B cell (primary cell): Measurements from ENCODE around the gene ACTL6B. TPM values are rescaled to one million over a fixed set of nuclear protein-coding genes. Genes with fewer than 3 reads are reported as not detected.

ENCODE experiments used
- ATAC-seq: fragments of 200-7000 bp; cut with Tn5 transposase; one replicate; pipeline ENCODE4 v1.10.0; 2021; ENCODE audit warnings: low read depth, mild to moderate bottlenecking, moderate number of reproducible peaks, moderate library complexity
- CTCF ChIA-PET: fragments of 350-600 bp; sonication (Branson Sonifier 250); formaldehyde crosslinking; loops from one replicate; lab custom pipeline; 2021; ENCODE audit warnings: antibody characterized with exemption, inconsistent platforms; lab: Charles Lee
- POLR2A ChIA-PET: fragments of 350-600 bp; sonication (Branson Sonifier 250); formaldehyde crosslinking; loops from one replicate; lab custom pipeline; 2021; ENCODE audit warnings: antibody characterized with exemption; lab: Charles Lee
- DNase-seq: peaks from one replicate; pipeline ENCODE4 v3.0.0; 2013
- H2AFZ ChIP-seq: 2 replicates; pipeline ENCODE4 v1.6.1; 2012; ENCODE audit warnings: mild to moderate bottlenecking, low read depth, low read length; ENCODE audit not compliant: insufficient read depth, poor library complexity, severe bottlenecking
- H3K27ac ChIP-seq, 2 donors: 1 replicate in 1 of 2; 2 replicates in 1 of 2; pipeline ENCODE4 v1.5.1; 2012 to 2013; ENCODE audit warnings: low read length in 2 of 2, mild to moderate bottlenecking in 2 of 2, moderate library complexity in 1 of 2
- H3K27me3 ChIP-seq, 4 experiments: fragments of 200-600 bp in 1 of 4; sonication (generic) in 1 of 4; replicated peaks in 1 of 4; 1 replicate in 2 of 4; 2 replicates in 2 of 4; pipeline versions ENCODE4 v1.6.1 to v1.7.0; 2013 to 2016; ENCODE audit warnings: low read length in 3 of 4, mild to moderate bottlenecking in 2 of 4, mixed read lengths in 1 of 4, moderate library complexity in 1 of 4; ENCODE audit not compliant: insufficient read depth in 4 of 4, control insufficient read depth in 3 of 4; ENCODE audit errors: control extremely low read depth in 1 of 4
- H3K36me3 ChIP-seq, 2 experiments: replicated peaks in 1 of 2; 1 replicate in 1 of 2; 2 replicates in 1 of 2; pipeline versions ENCODE4 v1.6.1 to v1.7.1; 2013; ENCODE audit warnings: low read length in 1 of 2; ENCODE audit not compliant: insufficient read depth in 2 of 2, control insufficient read depth in 1 of 2; ENCODE audit errors: control extremely low read depth in 1 of 2, extremely low read depth in 1 of 2
- H3K4me1 ChIP-seq, 2 donors: fragments of 200-600 bp in 1 of 2; sonication (generic) in 1 of 2; 1 replicate in 1 of 2; 2 replicates in 1 of 2; pipeline versions ENCODE4 v1.5.1 to v1.6.1; 2013 to 2017; ENCODE audit warnings: low read length in 2 of 2; ENCODE audit not compliant: control insufficient read depth in 2 of 2, insufficient read depth in 2 of 2
- H3K4me2 ChIP-seq: replicated peaks from 2 replicates; pipeline ENCODE3; 2012; ENCODE audit warnings: mild to moderate bottlenecking, low read depth, low read length; ENCODE audit not compliant: poor library complexity, severe bottlenecking
- H3K4me3 ChIP-seq, 5 experiments: fragments of 200-600 bp in 1 of 5; sonication (generic) in 1 of 5; 1 replicate in 3 of 5; 2 replicates in 2 of 5; pipeline versions ENCODE4 v1.5.1 to v1.7.0; 2011 to 2016; ENCODE audit warnings: low read length in 4 of 5, mild to moderate bottlenecking in 4 of 5, low read depth in 2 of 5, control low read depth in 1 of 5, moderate library complexity in 1 of 5; ENCODE audit not compliant: insufficient read depth in 1 of 5; ENCODE audit errors: control extremely low read depth in 1 of 5, extremely low read depth in 1 of 5
- H3K79me2 ChIP-seq: fragments of 200-600 bp; sonication (generic); one replicate; pipeline ENCODE4 v1.6.0; 2016; ENCODE audit warnings: low read length; ENCODE audit not compliant: control insufficient read depth, insufficient read depth
- H3K9ac ChIP-seq: fragments of 200-600 bp; sonication (generic); 2 replicates; pipeline ENCODE4 v1.6.1; 2017; ENCODE audit warnings: mild to moderate bottlenecking, low read length, moderate library complexity
- H3K9me3 ChIP-seq, 3 donors: one replicate each; pipeline versions ENCODE4 v1.6.1 to v1.7.1; 2013; ENCODE audit warnings: low read length in 2 of 3; ENCODE audit not compliant: control insufficient read depth in 2 of 3, insufficient read depth in 1 of 3; ENCODE audit errors: control extremely low read depth in 1 of 3
- H4K20me1 ChIP-seq: 2 replicates; pipeline ENCODE4 v1.6.0; 2012; ENCODE audit warnings: mild to moderate bottlenecking, low read length; ENCODE audit not compliant: insufficient read depth, control insufficient read depth, poor library complexity, severe bottlenecking
- H3K27ac Mint-ChIP-seq: one replicate; pipeline ENCODE4 v1.8.0; 2021; ENCODE audit warnings: mixed read lengths
- H3K27me3 Mint-ChIP-seq: one replicate; pipeline ENCODE4 v1.8.0; 2021; ENCODE audit warnings: mixed read lengths
- H3K4me1 Mint-ChIP-seq: one replicate; pipeline ENCODE4 v1.8.0; 2021; ENCODE audit warnings: mixed read lengths
- H3K4me3 Mint-ChIP-seq: one replicate; pipeline ENCODE4 v1.8.0; 2021; ENCODE audit warnings: mixed read lengths
- H3K9me3 Mint-ChIP-seq: one replicate; pipeline ENCODE4 v1.8.0; 2022; ENCODE audit warnings: mixed read lengths; ENCODE audit not compliant: insufficient read depth
- CTCF ChIP-seq: fragments of 200-600 bp; IDR thresholded peaks from one replicate; pipeline ENCODE4 v1.8.0; 2022; ENCODE audit warnings: antibody characterized with exemption, mild to moderate bottlenecking
- EZH2 ChIP-seq: IDR thresholded peaks from 2 replicates; pipeline ENCODE4 v1.6.1; 2012; ENCODE audit warnings: borderline replicate concordance, low read depth, mild to moderate bottlenecking, moderate library complexity, low read length; ENCODE audit not compliant: insufficient read depth, poor library complexity, severe bottlenecking
- WGBS: methylation state at CpG from one replicate; pipeline ENCODE4 v1.1.5; 2013; ENCODE audit warnings: missing lambda C conversion rate; ENCODE audit not compliant: insufficient coverage; 5-methylcytosine and 5-hydroxymethylcytosine counted together
- intact Hi-C: fragments of 100-400 bp; cut with micrococcal nuclease; formaldehyde crosslinking; loops from one replicate; pipeline ENCODE4 v1.10.0; 2022
- polyA plus RNA-seq: library from polyadenylated mRNA; depleted of rRNA; stranded (reverse); fragments of >200 nt; gene quantifications from 2 replicates; pipeline ENCODE4 v1.2.3, GENCODE V29; 2012
- total RNA-seq, 2 donors: library from RNA; stranded (reverse); fragments of 120-200 nt in 1 of 2; gene quantifications; 1 replicate in 1 of 2; 2 replicates in 1 of 2; pipeline versions ENCODE4 v1.2.3 to v1.2.4, GENCODE V29; 2013 to 2022

The ACTL6B gene
- total and polyA plus RNA-seq, 2 donors (not counting 1 experiment from before 2014, with no cell fraction given) = not detected

GRCh38 chr7:100694098-100694745 lies 38.0 kb upstream of the ACTL6B start, which contains the start of gene GIGYF1:
Gene GIGYF1 (minus strand): TSS chr7:100694250. CDS start chr7:100688238, 6,012 bp downstream.
- DNase-seq = peak; percentile 83
- Histone ChIP-seq H3K79me2 (peaks cover 43% of the 10 kb centered on the region), H3K4me3 (peak within 1 kb of the TSS; percentile 53 to 79 (median 68)), H3K9me3 (no peaks in the 10 kb centered on the region), H3K36me3 (peaks cover 0 to 11% of the 10 kb centered on the region in 2 experiments), H3K27me3 (no peaks in the 10 kb centered on the region), H3K4me1 (peaks cover 50 to 55% of the 10 kb centered on the region in 2 donors), H4K20me1 (peaks cover 43% of the 10 kb centered on the region), H3K4me2 (peak within 1 kb of the TSS; percentile 98), H3K9ac (peak within 1 kb of the TSS; percentile 74), H2AFZ (peak within 1 kb of the TSS; percentile 68), H3K27ac (peak within 1 kb of the TSS; percentile 25 to 66)
- POLR2A ChIA-PET = interaction anchor here (0.6 to 4.8 kb wide), 7 partner anchors 11 to 266 kb away, joined by 3 to 29 read pairs (median 4); partner anchors contain the start of genes FBXO24, LRCH4, POP7 and ZCWPW1
- no peak for TF ChIP-seq CTCF
- no peak for TF ChIP-seq EZH2
- WGBS = under 1% methylated on average over 68 of the region's 102 CpGs
- intact Hi-C loops = loop anchor here (1.0 to 5.0 kb wide), 4 partner anchors 11 to 158 kb away; partner anchors contain the start of genes MOSPD3 and SLC12A9
- Mint-ChIP-seq H3K4me3 (peak within 1 kb of the TSS; percentile 89), H3K9me3 (no peaks in the 10 kb centered on the region), H3K4me1 (peaks cover 45% of the 10 kb centered on the region), H3K27me3 (no peaks in the 10 kb centered on the region), H3K27ac (peak within 1 kb of the TSS; percentile 92)
- ATAC-seq = peak; percentile 65
- CTCF ChIA-PET = interaction anchor here (1.5 to 9.8 kb wide), 5 partner anchors 11 to 158 kb away, joined by 6 to 85 read pairs (median 49); partner anchors contain the start of genes MOSPD3, POP7 and SLC12A9
